Airway epithelial cell (primary cell): ENCODE results near the gene DDB1. TPM values are rescaled to one million over a fixed set of nuclear protein-coding genes. Genes with fewer than 3 reads are reported as not detected.

Source experiments
- total RNA-seq: library from RNA; depleted of rRNA; stranded (reverse); fragments of >200 nt; gene quantifications from 2 replicates; pipeline ENCODE4 v1.2.3, GENCODE V29; 2015

The DDB1 gene
- 145 and 181 TPM in 2 replicates for total RNA-seq

DNA sequence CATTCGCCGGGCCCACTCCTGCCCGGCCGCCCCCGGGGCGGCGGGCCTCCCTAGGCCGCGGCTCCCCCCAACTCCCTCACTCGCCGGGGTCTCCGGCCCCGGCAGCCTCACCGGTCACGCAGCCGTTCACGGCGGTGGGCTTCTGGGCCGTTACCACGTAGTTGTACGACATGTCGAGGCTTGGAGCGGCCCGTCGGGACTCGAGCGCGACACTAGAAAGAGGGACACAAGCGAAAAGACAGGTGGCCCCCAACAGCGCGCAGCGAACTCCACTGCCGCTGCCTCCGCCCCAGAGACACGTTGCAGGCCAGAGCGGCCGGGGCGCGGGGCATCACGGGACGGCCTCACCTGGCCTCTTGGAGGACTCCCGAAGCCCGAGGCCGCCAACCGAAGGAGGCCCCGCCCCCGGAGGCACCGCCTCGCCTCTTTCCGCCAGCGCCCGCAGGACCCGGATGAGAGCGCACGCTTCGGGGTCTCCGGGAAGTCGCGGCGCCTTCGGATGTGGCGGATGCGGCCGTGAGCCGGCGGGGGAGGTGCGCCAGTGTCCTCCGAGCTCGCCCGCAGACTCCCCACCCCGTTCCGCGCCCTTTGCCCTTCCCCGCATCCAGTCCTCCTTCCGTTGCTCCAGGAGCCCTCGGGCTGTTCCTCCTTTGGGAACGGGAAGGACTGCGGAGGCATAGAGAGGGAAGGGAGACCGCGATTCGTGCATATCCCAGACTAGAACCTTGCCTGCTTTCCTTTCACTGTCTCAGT lies at the start of gene DDB1, which contains the start of gene TKFC:
Gene DDB1, minus strand, starts transcription at position 309 of the 753 bp plus-strand sequence. Its CDS starts 137 bp downstream, at position 172.
Gene TKFC, plus strand, starts transcription at position 432 of the 753 bp plus-strand sequence. CDS start 1,501 bp downstream, outside the sequence.

DNA sequence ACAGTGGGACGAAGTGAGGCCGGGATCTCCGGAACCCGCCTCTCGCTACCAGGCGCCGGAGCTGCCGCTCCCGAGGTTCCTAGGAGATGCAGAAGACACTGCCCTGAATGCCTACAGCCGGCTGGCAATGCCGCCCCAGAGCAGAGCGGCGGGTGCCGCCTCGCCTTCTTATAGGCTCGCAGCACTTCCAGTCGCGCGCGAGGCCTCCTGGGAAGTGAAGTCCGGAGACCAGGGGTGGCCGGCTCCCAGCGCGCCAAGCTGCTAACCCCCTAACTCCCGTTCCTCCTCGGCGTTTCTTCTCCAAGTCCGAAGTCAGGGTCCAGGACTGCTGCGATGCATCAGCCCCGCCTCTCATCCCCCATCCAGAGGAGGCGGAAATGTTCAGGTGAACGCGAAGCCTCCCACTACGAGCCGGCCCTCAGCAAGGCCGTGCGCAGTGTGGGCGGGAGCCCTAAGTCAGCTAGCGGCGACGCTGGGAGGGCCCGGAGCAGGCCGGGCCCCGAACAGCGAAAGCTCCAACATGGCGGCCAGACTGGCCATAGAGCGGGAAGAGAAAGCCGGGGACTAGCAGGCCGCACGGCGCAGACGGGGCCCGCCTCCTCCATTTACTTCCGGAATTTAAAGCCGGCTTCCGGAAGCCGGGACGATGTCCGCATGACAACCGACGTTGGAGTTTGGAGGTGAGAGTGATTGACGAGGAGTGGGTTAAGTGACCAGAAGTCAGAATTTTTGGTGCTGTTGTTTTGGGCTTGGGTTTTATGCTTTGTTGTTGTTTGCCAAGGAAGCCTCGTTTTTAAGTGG lies 29.0 kb upstream of the DDB1 start, which contains the start of the genes CYB561A3 and TMEM138:
Gene CYB561A3, minus strand, starts transcription at position 142 of the 801 bp plus-strand sequence. CDS start 5,169 bp downstream, outside the sequence.
Gene TMEM138, plus strand, starts transcription at position 634 of the 801 bp plus-strand sequence. CDS start 2,017 bp downstream, outside the sequence.

DNA sequence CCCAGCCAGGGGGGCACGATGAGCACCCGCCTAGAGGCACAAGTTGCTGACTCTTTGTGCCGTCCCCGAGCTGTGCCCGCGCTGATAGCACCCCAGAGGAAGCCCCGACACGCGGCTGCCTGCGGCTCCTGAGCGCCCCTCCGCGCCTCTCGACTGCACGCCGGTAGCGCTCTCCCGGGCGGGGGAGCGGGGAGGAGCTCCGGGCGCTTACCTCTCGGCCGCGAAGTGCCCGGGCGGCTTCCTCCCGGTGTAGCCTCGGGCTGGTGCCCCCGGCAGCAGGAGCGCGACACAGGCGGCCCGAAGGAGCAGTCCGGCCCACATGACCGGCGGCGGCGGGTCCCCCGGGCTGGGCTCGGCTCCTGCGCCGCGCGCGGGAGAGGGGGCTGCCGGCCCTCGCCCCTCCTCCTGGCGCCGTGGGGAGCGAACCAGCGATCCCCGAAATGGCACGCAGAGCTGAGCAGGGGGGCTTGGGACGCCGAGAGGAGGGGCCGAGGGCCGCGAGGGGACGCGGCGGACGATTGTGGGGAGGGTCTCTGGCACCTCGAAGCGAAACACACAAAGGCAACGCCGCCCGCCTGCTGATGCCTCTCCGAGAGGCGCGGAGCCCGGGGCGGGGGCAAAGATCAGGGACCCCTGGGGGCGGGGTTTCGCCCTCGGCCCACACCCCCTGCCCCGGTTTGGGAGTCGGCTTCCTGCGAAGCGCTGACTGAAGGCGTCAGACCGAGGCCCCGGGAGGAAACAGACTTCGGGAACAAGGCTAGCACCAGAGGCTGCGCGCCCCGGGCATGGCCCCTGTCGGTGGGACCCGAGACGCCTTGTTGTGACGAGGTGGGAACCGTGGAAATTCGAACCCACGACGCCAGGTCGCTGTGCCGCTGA lies 37.9 kb downstream of the DDB1 start, which contains the start of gene VWCE:
Gene VWCE, minus strand, starts transcription at position 600 of the 879 bp plus-strand sequence. Its CDS starts 279 bp downstream, at position 321.

Other genes with a start within 250 kb of the DDB1 start
- not detected in 2 replicates for gene CD5, start 230.6 kb downstream of the DDB1 start, total RNA-seq
- gene VPS37C, start 171.7 kb downstream of the DDB1 start, total RNA-seq = 7.3 and 19.1 TPM in 2 replicates
- not detected in 2 replicates for gene PGA3, start 129.6 kb downstream of the DDB1 start, total RNA-seq
- not detected in 2 replicates for gene PGA4, start 110.8 kb downstream of the DDB1 start, total RNA-seq
- not detected in 2 replicates for gene PGA5, start 91.9 kb downstream of the DDB1 start, total RNA-seq
- 0.21 TPM in 1 of 2 replicates, not detected in the other for gene VWCE, start 37.8 kb downstream of the DDB1 start, total RNA-seq
- gene TKFC, start 123 bp upstream of the DDB1 start, total RNA-seq = 35.8 and 36.3 TPM in 2 replicates
- gene CYB561A3, start 28.8 kb upstream of the DDB1 start, total RNA-seq = 50.0 and 62.9 TPM in 2 replicates
- 24.7 and 29.1 TPM in 2 replicates for gene TMEM138, start 29.3 kb upstream of the DDB1 start, total RNA-seq
- 8.1 and 8.6 TPM in 2 replicates for gene TMEM216, start 59.5 kb upstream of the DDB1 start, total RNA-seq
- gene CPSF7, start 96.9 kb upstream of the DDB1 start, total RNA-seq = 27.7 and 34.7 TPM in 2 replicates
- gene SDHAF2, start 97.0 kb upstream of the DDB1 start, total RNA-seq = 29.8 and 45.3 TPM in 2 replicates
- gene LRRC10B, start 175.6 kb upstream of the DDB1 start, total RNA-seq = 0.14 TPM in 1 of 2 replicates, not detected in the other
- gene SYT7, start 248.0 kb upstream of the DDB1 start, total RNA-seq = 2.2 and 5.8 TPM in 2 replicates